GM12878 (cell line): Measurements from ENCODE around the gene SOAT2. TPM values are rescaled to one million over a fixed set of nuclear protein-coding genes. Genes with fewer than 3 reads are reported as not detected.

Experiments
- ATAC-seq: fragments of 200-7000 bp; cut with Tn5 transposase; 3 replicates; pipeline ENCODE4 v1.9.1; 2020; ENCODE audit warnings: mild to moderate bottlenecking, moderate library complexity
- BruUV-seq: library from RNA; stranded (reverse); fragments of 400-500 nt; replicated peaks from 2 replicates; lab custom pipeline; 2021; lab: Mats Ljungman, UMichigan
- CTCF ChIA-PET: fragments of 300-600 bp; sonication (Branson Sonifier 250); formaldehyde crosslinking; extraction: SDS; loops from one replicate; lab custom pipeline; 2021; ENCODE audit warnings: inconsistent platforms; lab: Yijun Ruan, JAX
- POLR2A ChIA-PET: fragments of 350-600 bp; formaldehyde crosslinking; extraction: SDS; loops from one replicate; lab custom pipeline; 2021; ENCODE audit warnings: inconsistent platforms; lab: Charles Lee
- RAD21 ChIA-PET: fragments of 300-600 bp; sonication (Branson Sonifier 250); formaldehyde crosslinking; loops from one replicate; lab custom pipeline; 2023; ENCODE audit warnings: antibody characterized with exemption; ENCODE audit not compliant: unreplicated experiment; lab: Charles Lee
- SMC1A ChIA-PET: fragments of 300-600 bp; sonication (Branson Sonifier 250); formaldehyde crosslinking; loops from one replicate; lab custom pipeline; 2023; ENCODE audit not compliant: unreplicated experiment, uncharacterized antibody; lab: Charles Lee
- DNase-seq: peaks from one replicate; pipeline ENCODE4 v3.0.0-alpha.2; 2011; ENCODE audit warnings: low read depth, low spot score
- FAIRE-seq: peaks from 3 replicates; lab custom pipeline; 2011; peaks lifted over from hg19 to GRCh38; lab: Jason Lieb, UNC
- H2AFZ ChIP-seq: 2 replicates; pipeline ENCODE4 v1.6.0; 2011; ENCODE audit warnings: low read depth, low read length, control low read depth; ENCODE audit not compliant: control insufficient read depth
- H3K27ac ChIP-seq: 2 replicates; pipeline ENCODE4 v1.5.1; 2011; ENCODE audit warnings: control low read depth; ENCODE audit not compliant: control insufficient read depth, insufficient read depth
- H3K27me3 ChIP-seq, 2 experiments: replicated peaks in 1 of 2; 2 replicates each; pipeline versions ENCODE4 v1.6.0 to v1.6.1; 2011; ENCODE audit warnings: low read length in 1 of 2; ENCODE audit not compliant: control insufficient read depth in 2 of 2, insufficient read depth in 2 of 2
- H3K36me3 ChIP-seq, 2 experiments: 2 replicates each; pipeline ENCODE4 v1.5.1; 2011; ENCODE audit warnings: low read length in 1 of 2; ENCODE audit not compliant: control insufficient read depth in 2 of 2, insufficient read depth in 2 of 2
- H3K4me1 ChIP-seq: 2 replicates; pipeline ENCODE4 v1.6.1; 2011; ENCODE audit warnings: mild to moderate bottlenecking, low read length, moderate library complexity, mixed read lengths; ENCODE audit not compliant: control insufficient read depth, insufficient read depth
- H3K4me2 ChIP-seq: 2 replicates; pipeline ENCODE4 v1.6.0; 2011; ENCODE audit warnings: control low read depth; ENCODE audit not compliant: control insufficient read depth, insufficient read depth
- H3K4me3 ChIP-seq: fragments of 200-600 bp; sonication (generic); 2 replicates; pipeline ENCODE4 v1.5.1; 2016
- H3K79me2 ChIP-seq: 2 replicates; pipeline ENCODE4 v1.6.0; 2011; ENCODE audit warnings: low read length; ENCODE audit not compliant: control insufficient read depth, insufficient read depth
- H3K9ac ChIP-seq: 2 replicates; pipeline ENCODE4 v1.8.0; 2011; ENCODE audit warnings: low read length, control low read depth, mixed read lengths; ENCODE audit not compliant: control insufficient read depth, insufficient read depth
- H3K9me3 ChIP-seq: replicated peaks from 3 replicates; pipeline ENCODE4 v1.5.1; 2011; ENCODE audit warnings: mild to moderate bottlenecking, low read length; ENCODE audit not compliant: control insufficient read depth, insufficient read depth
- H4K20me1 ChIP-seq: 2 replicates; pipeline ENCODE4 v1.6.0; 2011; ENCODE audit not compliant: control insufficient read depth, insufficient read depth
- MTA2 ChIP-seq: fragments of 450-650 bp; IDR thresholded peaks from 2 replicates; pipeline ENCODE4 v1.6.1; 2016; ENCODE audit warnings: low read depth, mild to moderate bottlenecking, moderate library complexity
- STAT1 ChIP-seq: fragments of 450-650 bp; conservative IDR thresholded peaks from 2 replicates; pipeline ENCODE4 v1.6.1; 2014; ENCODE audit warnings: antibody characterized with exemption, mild to moderate bottlenecking
- SUZ12 ChIP-seq: fragments of 200-600 bp; sonication (generic); IDR thresholded peaks from one replicate; pipeline ENCODE4 v1.6.1; 2018; ENCODE audit warnings: antibody characterized with exemption, mild to moderate bottlenecking; ENCODE audit not compliant: unreplicated experiment
- ZNF217 ChIP-seq: fragments of 450-650 bp; IDR thresholded peaks from 2 replicates; pipeline ENCODE4 v1.6.1; 2017; ENCODE audit warnings: antibody characterized with exemption, mild to moderate bottlenecking
- ZNF274 ChIP-seq: IDR thresholded peaks from one replicate; pipeline ENCODE4 v1.8.0; 2011; ENCODE audit not compliant: insufficient read length, insufficient read depth
- WGBS: methylation state at CpG from one replicate; pipeline ENCODE4 v1.1.6; 2016; ENCODE audit warnings: low lambda C conversion rate; ENCODE audit not compliant: insufficient replicate concordance, insufficient coverage; ENCODE audit errors: missing lambda C conversion rate; 5-methylcytosine and 5-hydroxymethylcytosine counted together
- in situ Hi-C: fragments of 300-500 bp; cut with MboI; formaldehyde crosslinking; loops from 9 replicates; pipeline ENCODE4 v1.14.3; 2018; ENCODE audit warnings: mixed read lengths
- intact Hi-C: fragments of 100-400 bp; cut with micrococcal nuclease; formaldehyde crosslinking; loops from one replicate; pipeline ENCODE4 v1.14.2; 2022; ENCODE audit not compliant: unreplicated experiment
- polyA plus RNA-seq, 11 experiments: library from polyadenylated mRNA; depleted of rRNA in 4 of 11; unstranded in 6 of 11; stranded (reverse) in 5 of 11; fragments of >200 nt; fragmentation: Nextera tagmentation in 4 of 11; fragmentation: Illumina TruSeq in 1 of 11; extraction: Ambion mirVana in 4 of 11; extraction: Trizol in 1 of 11; gene quantifications; 1 replicate in 1 of 11; 2 replicates in 10 of 11; pipeline versions ENCODE4 v1.2.1 to v1.2.3, GENCODE V29; 2011 to 2016; ENCODE audit warnings: inconsistent platforms in 2 of 11, missing spikeins in 2 of 11, low read depth in 1 of 11
- total RNA-seq, 4 experiments: library from RNA; depleted of rRNA in 3 of 4; stranded (reverse); fragments of >200 nt in 3 of 4; fragmentation: Illumina TruSeq in 1 of 4; extraction: Trizol in 1 of 4; gene quantifications; 2 replicates each; pipeline versions ENCODE4 v1.2.1 to v1.2.3, GENCODE V29; 2013 to 2021
- TF ChIP-seq, protein P1 (sequence below): fragments of 450-650 bp; IDR thresholded peaks from 2 replicates; pipeline ENCODE4 v1.6.1; 2017; ENCODE audit warnings: mild to moderate bottlenecking

The SOAT2 gene
- total and polyA plus RNA-seq, 10 of the 15 experiments (the other 5 are each of a cell fraction or from before 2014, with no cell fraction given): 0.08 to 1.7 (median 0.69) TPM

DNA sequence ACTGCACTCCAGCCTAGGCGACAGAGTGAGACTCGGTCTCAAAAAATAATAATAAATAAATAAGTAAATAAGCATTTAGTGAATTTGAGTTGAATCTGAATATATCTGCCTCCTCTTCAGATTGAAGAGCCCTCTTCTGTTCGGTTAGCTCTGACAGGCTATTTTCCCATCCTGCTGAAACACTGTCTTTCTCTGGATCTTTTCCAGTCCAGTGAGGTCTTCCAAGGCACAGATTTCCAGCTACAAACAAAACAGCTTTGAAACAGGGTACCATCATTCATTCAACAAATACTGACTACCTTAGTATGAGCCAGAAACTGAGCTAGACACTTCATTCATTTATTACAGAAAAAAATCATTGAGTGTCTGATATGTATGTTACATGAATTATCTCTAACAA lies 16.9 kb upstream of the SOAT2 start:
- no peaks in the 10 kb centered on the region for H3K4me1 ChIP-seq
- ChIA-PET RAD21 (interaction anchor here (1.3 kb wide), 1 partner anchor 12 kb away, joined by 5 read pairs; no protein-coding TSS in a partner anchor), CTCF (interaction anchor here (0.7 to 13.2 kb wide), 4 partner anchors 12 to 259 kb away, joined by 3 to 177 read pairs (median 6); partner anchors contain the start of genes IGFBP6 and SOAT2), SMC1A (interaction anchor here (0.6 to 1.8 kb wide), 7 partner anchors 10 to 25 kb away, joined by 3 to 5 read pairs (median 4); partner anchors contain the start of gene SOAT2), POLR2A (interaction anchor here (1.9 kb wide), 1 partner anchor 9 kb away, joined by 4 read pairs; no protein-coding TSS in a partner anchor)
- no peak for FAIRE-seq
- no peak overlapping the region for H3K4me3 ChIP-seq
- peaks cover 0 to 8% of the 10 kb centered on the region in 2 experiments; a peak in 1 of 4 replicates for H3K27me3 ChIP-seq
- H2AFZ ChIP-seq: no peak overlapping the region
- intact Hi-C loops (no loop called here), in situ Hi-C loops (no loop called here)
- no TSS peak for BruUV-seq
- TF ChIP-seq, protein P1, sequence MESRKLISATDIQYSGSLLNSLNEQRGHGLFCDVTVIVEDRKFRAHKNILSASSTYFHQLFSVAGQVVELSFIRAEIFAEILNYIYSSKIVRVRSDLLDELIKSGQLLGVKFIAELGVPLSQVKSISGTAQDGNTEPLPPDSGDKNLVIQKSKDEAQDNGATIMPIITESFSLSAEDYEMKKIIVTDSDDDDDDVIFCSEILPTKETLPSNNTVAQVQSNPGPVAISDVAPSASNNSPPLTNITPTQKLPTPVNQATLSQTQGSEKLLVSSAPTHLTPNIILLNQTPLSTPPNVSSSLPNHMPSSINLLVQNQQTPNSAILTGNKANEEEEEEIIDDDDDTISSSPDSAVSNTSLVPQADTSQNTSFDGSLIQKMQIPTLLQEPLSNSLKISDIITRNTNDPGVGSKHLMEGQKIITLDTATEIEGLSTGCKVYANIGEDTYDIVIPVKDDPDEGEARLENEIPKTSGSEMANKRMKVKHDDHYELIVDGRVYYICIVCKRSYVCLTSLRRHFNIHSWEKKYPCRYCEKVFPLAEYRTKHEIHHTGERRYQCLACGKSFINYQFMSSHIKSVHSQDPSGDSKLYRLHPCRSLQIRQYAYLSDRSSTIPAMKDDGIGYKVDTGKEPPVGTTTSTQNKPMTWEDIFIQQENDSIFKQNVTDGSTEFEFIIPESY: no peak
- no peak for TF ChIP-seq ZNF217
- no peak for TF ChIP-seq SUZ12
- no peak for TF ChIP-seq ZNF274
- no peak for TF ChIP-seq MTA2
- no peak for TF ChIP-seq STAT1
- no peaks in the 10 kb centered on the region for H3K36me3 ChIP-seq
- no peak for DNase-seq
- H3K27ac ChIP-seq: no peak overlapping the region
- no peaks in the 10 kb centered on the region for H3K79me2 ChIP-seq
- no peak overlapping the region for H3K4me2 ChIP-seq
- no peaks in the 10 kb centered on the region for H4K20me1 ChIP-seq
- no peak overlapping the region for H3K9ac ChIP-seq
- no peaks in the 10 kb centered on the region for H3K9me3 ChIP-seq
- no peak for ATAC-seq
- WGBS: 76% methylated on average over 3 of the region's 3 CpGs
